Measurements from ENCODE around the gene SPATA9.

DNA sequence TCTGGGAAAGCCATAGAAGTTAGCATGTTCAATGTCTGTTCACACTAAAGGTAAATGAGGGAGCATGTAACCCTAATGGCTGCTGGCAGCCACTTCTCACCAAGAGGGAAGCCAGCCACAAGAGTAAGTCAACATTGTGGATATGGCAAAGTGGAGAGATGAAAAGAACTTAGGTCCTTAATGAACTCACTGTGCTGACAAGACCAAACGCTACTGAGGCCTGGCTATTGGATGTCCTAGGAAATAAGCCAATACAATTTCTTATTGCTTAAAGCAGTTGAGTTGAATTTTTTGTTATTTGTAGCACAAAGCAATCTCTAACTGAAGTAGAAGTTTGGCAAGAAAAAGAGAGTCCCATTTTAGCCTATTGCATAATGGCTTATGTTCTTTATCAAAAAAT lies 56.1 kb downstream of the SPATA9 start:
- TF ChIP-seq, protein P1, sequence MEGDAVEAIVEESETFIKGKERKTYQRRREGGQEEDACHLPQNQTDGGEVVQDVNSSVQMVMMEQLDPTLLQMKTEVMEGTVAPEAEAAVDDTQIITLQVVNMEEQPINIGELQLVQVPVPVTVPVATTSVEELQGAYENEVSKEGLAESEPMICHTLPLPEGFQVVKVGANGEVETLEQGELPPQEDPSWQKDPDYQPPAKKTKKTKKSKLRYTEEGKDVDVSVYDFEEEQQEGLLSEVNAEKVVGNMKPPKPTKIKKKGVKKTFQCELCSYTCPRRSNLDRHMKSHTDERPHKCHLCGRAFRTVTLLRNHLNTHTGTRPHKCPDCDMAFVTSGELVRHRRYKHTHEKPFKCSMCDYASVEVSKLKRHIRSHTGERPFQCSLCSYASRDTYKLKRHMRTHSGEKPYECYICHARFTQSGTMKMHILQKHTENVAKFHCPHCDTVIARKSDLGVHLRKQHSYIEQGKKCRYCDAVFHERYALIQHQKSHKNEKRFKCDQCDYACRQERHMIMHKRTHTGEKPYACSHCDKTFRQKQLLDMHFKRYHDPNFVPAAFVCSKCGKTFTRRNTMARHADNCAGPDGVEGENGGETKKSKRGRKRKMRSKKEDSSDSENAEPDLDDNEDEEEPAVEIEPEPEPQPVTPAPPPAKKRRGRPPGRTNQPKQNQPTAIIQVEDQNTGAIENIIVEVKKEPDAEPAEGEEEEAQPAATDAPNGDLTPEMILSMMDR (conservative IDR thresholded peaks at IDR 0.05) = no peak
- no peak for TF ChIP-seq ZFX (IDR thresholded peaks at IDR 0.05)
